Fibroblast of mammary gland (primary cell): ENCODE measurements around the gene CACNA1C.

Experiments used
- DNase-seq: peaks from one replicate; pipeline ENCODE4 v3.0.0-alpha.2; 2010; ENCODE audit warnings: low read depth
- H3K4me3 ChIP-seq: 2 replicates; pipeline ENCODE4 v1.5.1; 2011; ENCODE audit warnings: low read depth, mild to moderate bottlenecking, low read length, moderate library complexity; ENCODE audit not compliant: control insufficient read depth
- TF ChIP-seq, protein P1 (sequence below): conservative IDR thresholded peaks from 2 replicates; pipeline ENCODE4 v1.5.1; 2011; ENCODE audit warnings: low read depth, low read length, inconsistent platforms; ENCODE audit not compliant: control insufficient read depth, insufficient read depth

The CACNA1C gene

DNA sequence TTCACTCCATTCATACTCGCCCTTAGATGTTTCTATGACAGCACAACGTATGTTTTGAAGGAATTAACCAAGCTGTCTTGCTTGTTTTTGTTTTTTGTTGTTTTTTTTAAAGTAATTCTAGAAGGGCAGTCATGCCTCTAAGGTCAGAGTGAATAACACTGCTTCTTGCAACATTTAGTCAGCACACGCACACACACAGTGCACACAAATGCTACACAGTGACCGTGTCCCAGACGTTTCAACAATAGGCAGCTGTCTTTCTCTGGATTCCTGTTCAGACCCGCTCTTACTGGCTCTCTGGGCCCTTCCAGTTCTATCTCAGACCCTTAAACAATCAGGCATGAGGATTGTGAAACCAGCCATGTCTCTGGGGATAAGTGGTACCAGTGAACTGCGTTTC lies 391.0 kb downstream of the CACNA1C start:
- TF ChIP-seq, protein P1, sequence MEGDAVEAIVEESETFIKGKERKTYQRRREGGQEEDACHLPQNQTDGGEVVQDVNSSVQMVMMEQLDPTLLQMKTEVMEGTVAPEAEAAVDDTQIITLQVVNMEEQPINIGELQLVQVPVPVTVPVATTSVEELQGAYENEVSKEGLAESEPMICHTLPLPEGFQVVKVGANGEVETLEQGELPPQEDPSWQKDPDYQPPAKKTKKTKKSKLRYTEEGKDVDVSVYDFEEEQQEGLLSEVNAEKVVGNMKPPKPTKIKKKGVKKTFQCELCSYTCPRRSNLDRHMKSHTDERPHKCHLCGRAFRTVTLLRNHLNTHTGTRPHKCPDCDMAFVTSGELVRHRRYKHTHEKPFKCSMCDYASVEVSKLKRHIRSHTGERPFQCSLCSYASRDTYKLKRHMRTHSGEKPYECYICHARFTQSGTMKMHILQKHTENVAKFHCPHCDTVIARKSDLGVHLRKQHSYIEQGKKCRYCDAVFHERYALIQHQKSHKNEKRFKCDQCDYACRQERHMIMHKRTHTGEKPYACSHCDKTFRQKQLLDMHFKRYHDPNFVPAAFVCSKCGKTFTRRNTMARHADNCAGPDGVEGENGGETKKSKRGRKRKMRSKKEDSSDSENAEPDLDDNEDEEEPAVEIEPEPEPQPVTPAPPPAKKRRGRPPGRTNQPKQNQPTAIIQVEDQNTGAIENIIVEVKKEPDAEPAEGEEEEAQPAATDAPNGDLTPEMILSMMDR, result no peak
- peak; percentile 14 for DNase-seq
- H3K4me3 ChIP-seq, result no peak overlapping the region

DNA sequence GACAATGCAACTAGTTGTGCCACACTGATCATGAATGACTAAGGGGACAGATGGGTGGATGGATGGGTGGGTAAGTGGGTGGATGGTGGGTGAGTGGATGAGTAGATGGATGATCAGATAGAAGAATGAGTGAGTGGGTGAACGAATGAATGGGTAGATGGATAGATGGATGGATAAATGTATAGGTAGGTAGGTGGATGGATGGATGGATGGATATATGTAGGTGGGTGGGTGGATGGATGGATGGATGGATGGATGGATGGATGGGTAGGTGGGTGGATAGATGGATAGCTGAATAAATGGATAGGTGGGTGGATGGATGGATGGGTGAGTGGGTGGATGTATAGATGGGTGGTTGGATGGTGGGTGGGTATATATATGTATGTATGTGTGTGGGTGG lies 393.2 kb downstream of the CACNA1C start:
- TF ChIP-seq, protein P1, result no peak
- H3K4me3 ChIP-seq, result no peak overlapping the region
- no peak for DNase-seq

DNA sequence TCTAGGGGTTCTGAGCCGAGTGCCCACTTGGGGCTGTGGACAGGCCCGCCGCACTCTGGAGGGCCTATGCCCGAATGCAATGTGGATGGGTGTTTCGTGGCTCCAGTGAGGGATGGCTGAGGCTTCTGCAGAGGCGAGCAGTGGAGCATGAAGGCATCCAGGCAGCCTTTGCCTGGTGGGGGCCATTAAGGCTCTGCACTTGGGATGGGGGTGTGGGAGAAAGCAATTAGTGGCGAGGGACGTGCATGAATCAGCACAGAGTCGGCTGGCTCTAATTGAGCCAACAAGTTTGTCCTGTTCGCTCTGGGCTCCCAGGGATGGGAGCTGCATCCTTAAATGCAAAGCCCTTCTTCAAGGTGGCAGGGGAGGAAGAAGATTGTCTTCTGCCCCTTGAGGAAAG lies 395.1 kb downstream of the CACNA1C start:
- no peak overlapping the region for H3K4me3 ChIP-seq
- DNase-seq, result no peak
- TF ChIP-seq, protein P1, result no peak

DNA sequence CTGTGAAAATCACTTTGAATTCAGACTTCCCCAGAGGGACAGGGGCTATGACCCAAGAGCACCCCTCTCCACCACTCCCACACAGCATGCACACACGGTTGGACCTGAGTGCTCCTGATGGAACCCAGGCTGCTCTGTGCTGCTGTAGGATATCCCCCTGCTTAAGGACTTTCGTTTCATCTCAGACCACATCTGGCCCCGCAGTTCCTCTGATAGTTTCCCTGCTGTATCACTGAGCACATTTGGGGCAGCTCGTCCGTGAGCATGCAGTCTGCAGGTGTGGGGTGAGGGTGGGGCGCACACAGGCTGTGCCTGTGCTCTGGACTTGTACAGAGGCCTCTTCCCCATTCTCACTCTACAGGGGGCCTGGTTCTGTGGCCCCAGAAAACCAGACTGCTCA lies 396.8 kb downstream of the CACNA1C start:
- H3K4me3 ChIP-seq, result no peak overlapping the region
- DNase-seq, result no peak
- TF ChIP-seq, protein P1, result no peak

DNA sequence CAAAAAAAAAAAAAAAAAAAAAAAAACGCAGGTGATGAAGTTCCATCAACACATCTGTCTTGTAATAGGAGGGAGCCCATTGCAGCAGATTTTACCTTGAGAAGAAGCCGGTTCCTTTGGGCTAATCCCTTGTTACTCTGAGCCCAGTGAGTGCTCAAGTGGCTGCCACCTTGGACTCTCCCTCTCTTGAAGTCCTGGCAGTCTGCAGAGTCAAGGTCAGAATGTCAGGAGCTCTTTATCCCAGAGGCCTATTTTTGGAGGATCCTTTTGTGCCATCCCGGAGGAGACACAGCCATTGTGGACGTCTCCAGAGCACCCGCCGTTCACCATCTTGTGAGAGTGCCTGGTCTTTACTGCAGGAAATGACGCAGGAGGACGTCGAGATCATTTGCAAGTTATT lies 397.8 kb downstream of the CACNA1C start:
- TF ChIP-seq, protein P1, result no peak
- no peak overlapping the region for H3K4me3 ChIP-seq
- DNase-seq, result no peak

DNA sequence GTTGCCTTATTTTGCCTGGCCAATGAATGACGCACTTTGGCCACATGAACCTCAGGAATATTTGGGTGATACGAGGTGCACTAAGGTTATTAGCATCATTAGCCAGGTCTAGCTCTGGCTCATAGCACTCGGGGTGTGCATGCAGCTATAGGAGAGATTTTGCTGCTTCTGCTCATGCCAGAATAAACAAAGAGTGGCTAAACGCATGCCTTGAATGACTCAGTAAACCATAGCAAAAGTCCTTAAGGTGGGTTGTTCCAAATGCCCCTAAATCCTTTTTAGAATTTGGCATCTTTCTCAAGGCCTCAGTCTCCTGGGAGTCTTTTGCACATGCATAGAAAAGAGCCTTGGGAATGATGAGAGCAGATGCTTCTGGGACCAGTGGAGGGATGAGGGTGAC lies 398.2 kb downstream of the CACNA1C start:
- H3K4me3 ChIP-seq, result no peak overlapping the region
- TF ChIP-seq, protein P1, result no peak
- peak; percentile 72 for DNase-seq

DNA sequence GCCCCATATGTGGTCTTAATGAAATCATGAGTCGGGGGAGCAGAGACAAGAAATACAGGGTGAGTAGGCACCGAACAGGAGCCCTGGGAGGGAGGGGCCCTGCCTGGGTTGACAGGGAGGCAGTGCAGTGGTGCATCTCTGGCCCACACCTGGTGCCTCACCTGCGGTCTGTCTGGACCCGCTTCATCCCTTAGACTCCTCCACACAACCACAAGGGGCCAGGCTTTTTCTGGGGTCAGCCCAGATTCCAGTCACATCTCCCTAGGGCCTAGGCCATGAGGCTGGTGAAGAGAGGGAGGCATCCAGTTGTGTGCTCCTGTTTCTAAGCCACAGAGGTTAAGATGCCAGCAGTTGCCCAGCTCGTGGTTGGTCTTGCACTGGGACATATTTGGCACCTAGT lies 398.7 kb downstream of the CACNA1C start:
- no peak for DNase-seq
- TF ChIP-seq, protein P1, result no peak
- no peak overlapping the region for H3K4me3 ChIP-seq
